ENCODE measurements around the gene IFT122.
A peak's percentile ranks its signal among the peaks of the same experiment; 100 is the strongest.

IFT122 gene

DNA sequence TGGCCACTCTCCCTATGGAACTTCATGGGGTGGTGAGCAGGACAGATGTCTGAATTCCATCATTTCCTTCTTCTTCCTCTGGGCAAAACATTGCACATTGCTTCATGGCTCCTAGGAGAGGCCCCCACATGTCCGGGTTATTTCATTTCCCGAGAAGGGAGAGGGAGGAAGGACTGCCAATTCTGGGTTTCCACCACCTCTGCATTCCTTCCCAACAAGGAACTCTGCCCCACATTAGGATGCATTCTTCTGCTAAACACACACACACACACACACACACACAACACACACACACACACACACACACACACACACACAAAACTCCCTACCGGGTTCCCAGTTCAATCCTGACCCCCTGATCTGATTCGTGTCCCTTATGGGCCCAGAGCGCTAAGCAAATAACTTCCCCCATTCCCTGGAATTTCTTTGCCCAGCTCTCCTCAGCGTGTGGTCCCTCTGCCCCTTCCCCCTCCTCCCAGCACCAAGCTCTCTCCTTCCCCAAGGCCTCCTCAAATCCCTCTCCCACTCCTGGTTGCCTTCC, 90.3 kb downstream of the IFT122 start:
- H3K18ac ChIP-seq (ENCODE audit: low read length), result no peak overlapping the region
- H3K23ac ChIP-seq (ENCODE audit: low read length), result peak overlapping the region; percentile 38
- H3K27ac ChIP-seq (ENCODE audit: low read depth, low read length), result no peak overlapping the region
- no peaks in the 10 kb centered on the region for H3K36me3 ChIP-seq (ENCODE audit: control insufficient read depth, insufficient read depth, low read length)
- no peaks in the 10 kb centered on the region for H3K27me3 ChIP-seq (ENCODE audit: insufficient read depth, low read length, poor library complexity)
- H3K4ac ChIP-seq (ENCODE audit: low read depth, low read length), result no peak overlapping the region
- H3K4me1 ChIP-seq (ENCODE audit: control insufficient read depth, low read depth, low read length), result peaks cover 18% of the 10 kb centered on the region
- H3K4me3 ChIP-seq (ENCODE audit: low read length), result no peak overlapping the region
- no peak overlapping the region for H4K8ac ChIP-seq (ENCODE audit: low read depth, low read length)
- H3K9ac ChIP-seq (ENCODE audit: low read length), result no peak overlapping the region
- WGBS (ENCODE audit: extremely low coverage, insufficient coverage, low lambda C conversion rate), result no CpG with 5 or more reads among the region's 6 CpGs
- peak; percentile 80 for DNase-seq
- peak overlapping the region; percentile 44 for H2BK5ac ChIP-seq (ENCODE audit: low read length)
- peak overlapping the region; percentile 66 for H2AK5ac ChIP-seq (ENCODE audit: low read length)
- H2BK15ac ChIP-seq (replicated peaks; ENCODE audit: low read depth), result no peak overlapping the region
- H2BK120ac ChIP-seq (ENCODE audit: low read depth, low read length), result no peak overlapping the region
- no peaks in the 10 kb centered on the region for H3K79me2 ChIP-seq (ENCODE audit: control insufficient read depth, insufficient read depth, low read length)
- no peaks in the 10 kb centered on the region for H3K79me1 ChIP-seq (ENCODE audit: low read length)
- H4K5ac ChIP-seq (ENCODE audit: low read length), result no peak overlapping the region
- peak overlapping the region; percentile 85 for H3K56ac ChIP-seq (ENCODE audit: low read length)
- H3K4me2 ChIP-seq (ENCODE audit: low read length), result peak overlapping the region; percentile 3

DNA sequence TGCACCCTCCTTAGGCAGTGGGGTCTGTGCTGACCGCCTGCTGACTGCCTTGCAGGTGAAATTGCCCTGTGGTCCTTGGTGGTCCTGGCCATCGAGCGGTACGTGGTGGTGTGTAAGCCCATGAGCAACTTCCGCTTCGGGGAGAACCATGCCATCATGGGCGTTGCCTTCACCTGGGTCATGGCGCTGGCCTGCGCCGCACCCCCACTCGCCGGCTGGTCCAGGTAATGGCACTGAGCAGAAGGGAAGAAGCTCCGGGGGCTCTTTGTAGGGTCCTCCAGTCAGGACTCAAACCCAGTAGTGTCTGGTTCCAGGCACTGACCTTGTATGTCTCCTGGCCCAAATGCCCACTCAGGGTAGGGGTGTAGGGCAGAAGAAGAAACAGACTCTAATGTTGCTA, 90.8 kb downstream of the IFT122 start:
- H2BK120ac ChIP-seq (ENCODE audit: low read depth, low read length), result no peak overlapping the region
- H2BK5ac ChIP-seq (ENCODE audit: low read length), result peak overlapping the region; percentile 44
- H3K56ac ChIP-seq (ENCODE audit: low read length), result peak overlapping the region; percentile 85
- H3K4me2 ChIP-seq (ENCODE audit: low read length), result peak overlapping the region; percentile 3
- no peaks in the 10 kb centered on the region for H3K36me3 ChIP-seq (ENCODE audit: control insufficient read depth, insufficient read depth, low read length)
- H2BK15ac ChIP-seq (replicated peaks; ENCODE audit: low read depth), result no peak overlapping the region
- no peak overlapping the region for H3K4ac ChIP-seq (ENCODE audit: low read depth, low read length)
- no peak overlapping the region for H3K9ac ChIP-seq (ENCODE audit: low read length)
- H3K4me1 ChIP-seq (ENCODE audit: control insufficient read depth, low read depth, low read length), result peaks cover 18% of the 10 kb centered on the region
- H4K5ac ChIP-seq (ENCODE audit: low read length), result no peak overlapping the region
- DNase-seq, result no peak
- H3K79me2 ChIP-seq (ENCODE audit: control insufficient read depth, insufficient read depth, low read length), result no peaks in the 10 kb centered on the region
- H3K27me3 ChIP-seq (ENCODE audit: insufficient read depth, low read length, poor library complexity), result no peaks in the 10 kb centered on the region
- no peak overlapping the region for H4K8ac ChIP-seq (ENCODE audit: low read depth, low read length)
- H3K79me1 ChIP-seq (ENCODE audit: low read length), result no peaks in the 10 kb centered on the region
- no peak overlapping the region for H3K4me3 ChIP-seq (ENCODE audit: low read length)
- peak overlapping the region; percentile 38 for H3K23ac ChIP-seq (ENCODE audit: low read length)
- no peak overlapping the region for H3K18ac ChIP-seq (ENCODE audit: low read length)
- no CpG with 5 or more reads among the region's 13 CpGs for WGBS (ENCODE audit: extremely low coverage, insufficient coverage, low lambda C conversion rate)
- H2AK5ac ChIP-seq (ENCODE audit: low read length), result peak overlapping the region; percentile 66
- H3K27ac ChIP-seq (ENCODE audit: low read depth, low read length), result no peak overlapping the region

DNA sequence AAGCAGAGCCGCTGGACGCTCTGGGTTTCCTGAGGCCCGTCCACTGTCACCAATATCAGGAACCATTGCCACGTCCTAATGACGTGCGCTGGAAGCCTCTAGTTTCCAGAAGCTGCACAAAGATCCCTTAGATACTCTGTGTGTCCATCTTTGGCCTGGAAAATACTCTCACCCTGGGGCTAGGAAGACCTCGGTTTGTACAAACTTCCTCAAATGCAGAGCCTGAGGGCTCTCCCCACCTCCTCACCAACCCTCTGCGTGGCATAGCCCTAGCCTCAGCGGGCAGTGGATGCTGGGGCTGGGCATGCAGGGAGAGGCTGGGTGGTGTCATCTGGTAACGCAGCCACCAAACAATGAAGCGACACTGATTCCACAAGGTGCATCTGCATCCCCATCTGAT, 91.7 kb downstream of the IFT122 start:
- WGBS (ENCODE audit: extremely low coverage, insufficient coverage, low lambda C conversion rate), result no CpG with 5 or more reads among the region's 11 CpGs
- no peaks in the 10 kb centered on the region for H3K36me3 ChIP-seq (ENCODE audit: control insufficient read depth, insufficient read depth, low read length)
- no peak overlapping the region for H3K27ac ChIP-seq (ENCODE audit: low read depth, low read length)
- DNase-seq, result no peak
- no peak overlapping the region for H2BK5ac ChIP-seq (ENCODE audit: low read length)
- no peak overlapping the region for H3K4me2 ChIP-seq (ENCODE audit: low read length)
- H3K9ac ChIP-seq (ENCODE audit: low read length), result no peak overlapping the region
- no peak overlapping the region for H2BK120ac ChIP-seq (ENCODE audit: low read depth, low read length)
- no peak overlapping the region for H4K8ac ChIP-seq (ENCODE audit: low read depth, low read length)
- H3K56ac ChIP-seq (ENCODE audit: low read length), result peak overlapping the region; percentile 29
- peak overlapping the region; percentile 32 for H2AK5ac ChIP-seq (ENCODE audit: low read length)
- H3K4me3 ChIP-seq (ENCODE audit: low read length), result no peak overlapping the region
- H3K23ac ChIP-seq (ENCODE audit: low read length), result no peak overlapping the region
- H3K4ac ChIP-seq (ENCODE audit: low read depth, low read length), result no peak overlapping the region
- H3K79me1 ChIP-seq (ENCODE audit: low read length), result no peaks in the 10 kb centered on the region
- no peak overlapping the region for H4K5ac ChIP-seq (ENCODE audit: low read length)
- no peaks in the 10 kb centered on the region for H3K27me3 ChIP-seq (ENCODE audit: insufficient read depth, low read length, poor library complexity)
- no peak overlapping the region for H3K18ac ChIP-seq (ENCODE audit: low read length)
- H3K79me2 ChIP-seq (ENCODE audit: control insufficient read depth, insufficient read depth, low read length), result no peaks in the 10 kb centered on the region
- peaks cover 18% of the 10 kb centered on the region for H3K4me1 ChIP-seq (ENCODE audit: control insufficient read depth, low read depth, low read length)
- H2BK15ac ChIP-seq (replicated peaks; ENCODE audit: low read depth), result no peak overlapping the region

DNA sequence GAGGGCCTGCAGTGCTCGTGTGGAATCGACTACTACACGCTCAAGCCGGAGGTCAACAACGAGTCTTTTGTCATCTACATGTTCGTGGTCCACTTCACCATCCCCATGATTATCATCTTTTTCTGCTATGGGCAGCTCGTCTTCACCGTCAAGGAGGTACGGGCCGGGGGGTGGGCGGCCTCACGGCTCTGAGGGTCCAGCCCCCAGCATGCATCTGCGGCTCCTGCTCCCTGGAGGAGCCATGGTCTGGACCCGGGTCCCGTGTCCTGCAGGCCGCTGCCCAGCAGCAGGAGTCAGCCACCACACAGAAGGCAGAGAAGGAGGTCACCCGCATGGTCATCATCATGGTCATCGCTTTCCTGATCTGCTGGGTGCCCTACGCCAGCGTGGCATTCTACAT, 92.2 kb downstream of the IFT122 start:
- DNase-seq, result no peak
- H2BK5ac ChIP-seq (ENCODE audit: low read length), result no peak overlapping the region
- no peak overlapping the region for H4K5ac ChIP-seq (ENCODE audit: low read length)
- H3K56ac ChIP-seq (ENCODE audit: low read length), result no peak overlapping the region
- peaks cover 18% of the 10 kb centered on the region for H3K4me1 ChIP-seq (ENCODE audit: control insufficient read depth, low read depth, low read length)
- H4K8ac ChIP-seq (ENCODE audit: low read depth, low read length), result no peak overlapping the region
- H3K27ac ChIP-seq (ENCODE audit: low read depth, low read length), result no peak overlapping the region
- H3K36me3 ChIP-seq (ENCODE audit: control insufficient read depth, insufficient read depth, low read length), result no peaks in the 10 kb centered on the region
- no peak overlapping the region for H2AK5ac ChIP-seq (ENCODE audit: low read length)
- H2BK120ac ChIP-seq (ENCODE audit: low read depth, low read length), result no peak overlapping the region
- H3K4me2 ChIP-seq (ENCODE audit: low read length), result no peak overlapping the region
- no CpG with 5 or more reads among the region's 20 CpGs for WGBS (ENCODE audit: extremely low coverage, insufficient coverage, low lambda C conversion rate)
- no peak overlapping the region for H3K4ac ChIP-seq (ENCODE audit: low read depth, low read length)
- no peak overlapping the region for H3K4me3 ChIP-seq (ENCODE audit: low read length)
- no peaks in the 10 kb centered on the region for H3K27me3 ChIP-seq (ENCODE audit: insufficient read depth, low read length, poor library complexity)
- no peaks in the 10 kb centered on the region for H3K79me2 ChIP-seq (ENCODE audit: control insufficient read depth, insufficient read depth, low read length)
- no peak overlapping the region for H2BK15ac ChIP-seq (replicated peaks; ENCODE audit: low read depth)
- no peak overlapping the region for H3K9ac ChIP-seq (ENCODE audit: low read length)
- H3K23ac ChIP-seq (ENCODE audit: low read length), result no peak overlapping the region
- no peak overlapping the region for H3K18ac ChIP-seq (ENCODE audit: low read length)
- H3K79me1 ChIP-seq (ENCODE audit: low read length), result no peaks in the 10 kb centered on the region

DNA sequence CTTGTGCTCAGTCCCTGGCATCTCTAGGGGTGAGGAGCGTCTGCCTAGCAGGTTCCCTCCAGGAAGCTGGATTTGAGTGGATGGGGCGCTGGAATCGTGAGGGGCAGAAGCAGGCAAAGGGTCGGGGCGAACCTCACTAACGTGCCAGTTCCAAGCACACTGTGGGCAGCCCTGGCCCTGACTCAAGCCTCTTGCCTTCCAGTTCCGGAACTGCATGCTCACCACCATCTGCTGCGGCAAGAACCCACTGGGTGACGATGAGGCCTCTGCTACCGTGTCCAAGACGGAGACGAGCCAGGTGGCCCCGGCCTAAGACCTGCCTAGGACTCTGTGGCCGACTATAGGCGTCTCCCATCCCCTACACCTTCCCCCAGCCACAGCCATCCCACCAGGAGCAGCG, 93.4 kb downstream of the IFT122 start:
- no peak overlapping the region for H2BK120ac ChIP-seq (ENCODE audit: low read depth, low read length)
- DNase-seq, result no peak
- no peak overlapping the region for H3K9ac ChIP-seq (ENCODE audit: low read length)
- H4K8ac ChIP-seq (ENCODE audit: low read depth, low read length), result no peak overlapping the region
- H3K18ac ChIP-seq (ENCODE audit: low read length), result no peak overlapping the region
- no peaks in the 10 kb centered on the region for H3K36me3 ChIP-seq (ENCODE audit: control insufficient read depth, insufficient read depth, low read length)
- H4K5ac ChIP-seq (ENCODE audit: low read length), result no peak overlapping the region
- H2BK15ac ChIP-seq (replicated peaks; ENCODE audit: low read depth), result no peak overlapping the region
- H3K4me2 ChIP-seq (ENCODE audit: low read length), result no peak overlapping the region
- no peak overlapping the region for H3K23ac ChIP-seq (ENCODE audit: low read length)
- no peaks in the 10 kb centered on the region for H3K79me2 ChIP-seq (ENCODE audit: control insufficient read depth, insufficient read depth, low read length)
- H3K27ac ChIP-seq (ENCODE audit: low read depth, low read length), result no peak overlapping the region
- H2BK5ac ChIP-seq (ENCODE audit: low read length), result peak overlapping the region; percentile 65
- H3K4me1 ChIP-seq (ENCODE audit: control insufficient read depth, low read depth, low read length), result peaks cover 18% of the 10 kb centered on the region
- WGBS (ENCODE audit: extremely low coverage, insufficient coverage, low lambda C conversion rate), result no CpG with 5 or more reads among the region's 16 CpGs
- no peaks in the 10 kb centered on the region for H3K27me3 ChIP-seq (ENCODE audit: insufficient read depth, low read length, poor library complexity)
- peak overlapping the region; percentile 76 for H3K4ac ChIP-seq (ENCODE audit: low read depth, low read length)
- H3K56ac ChIP-seq (ENCODE audit: low read length), result no peak overlapping the region
- no peak overlapping the region for H2AK5ac ChIP-seq (ENCODE audit: low read length)
- no peak overlapping the region for H3K4me3 ChIP-seq (ENCODE audit: low read length)
- no peaks in the 10 kb centered on the region for H3K79me1 ChIP-seq (ENCODE audit: low read length)

DNA sequence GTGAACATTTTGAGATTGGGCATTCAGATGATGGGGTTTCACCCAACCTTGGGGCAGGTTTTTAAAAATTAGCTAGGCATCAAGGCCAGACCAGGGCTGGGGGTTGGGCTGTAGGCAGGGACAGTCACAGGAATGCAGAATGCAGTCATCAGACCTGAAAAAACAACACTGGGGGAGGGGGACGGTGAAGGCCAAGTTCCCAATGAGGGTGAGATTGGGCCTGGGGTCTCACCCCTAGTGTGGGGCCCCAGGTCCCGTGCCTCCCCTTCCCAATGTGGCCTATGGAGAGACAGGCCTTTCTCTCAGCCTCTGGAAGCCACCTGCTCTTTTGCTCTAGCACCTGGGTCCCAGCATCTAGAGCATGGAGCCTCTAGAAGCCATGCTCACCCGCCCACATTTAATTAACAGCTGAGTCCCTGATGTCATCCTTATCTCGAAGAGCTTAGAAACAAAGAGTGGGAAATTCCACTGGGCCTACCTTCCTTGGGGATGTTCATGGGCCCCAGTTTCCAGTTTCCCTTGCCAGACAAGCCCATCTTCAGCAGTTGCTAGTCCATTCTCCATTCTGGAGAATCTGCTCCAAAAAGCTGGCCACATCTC, 94.5 kb downstream of the IFT122 start:
- Histone ChIP-seq H3K9ac (ENCODE audit: low read length) (peak overlapping the region; percentile 8), H3K4me1 (ENCODE audit: control insufficient read depth, low read depth, low read length) (peaks cover 18% of the 10 kb centered on the region), H4K5ac (ENCODE audit: low read length) (no peak overlapping the region), H3K4me3 (ENCODE audit: low read length) (no peak overlapping the region), H3K27me3 (ENCODE audit: insufficient read depth, low read length, poor library complexity) (no peaks in the 10 kb centered on the region), H3K36me3 (ENCODE audit: control insufficient read depth, insufficient read depth, low read length) (no peaks in the 10 kb centered on the region), H3K79me1 (ENCODE audit: low read length) (no peaks in the 10 kb centered on the region), H2BK15ac (replicated peaks; ENCODE audit: low read depth) (no peak overlapping the region), H3K4ac (ENCODE audit: low read depth, low read length) (no peak overlapping the region), H3K56ac (ENCODE audit: low read length) (peak overlapping the region; percentile 71), H3K23ac (ENCODE audit: low read length) (no peak overlapping the region), H4K8ac (ENCODE audit: low read depth, low read length) (no peak overlapping the region), H3K79me2 (ENCODE audit: control insufficient read depth, insufficient read depth, low read length) (no peaks in the 10 kb centered on the region), H2AK5ac (ENCODE audit: low read length) (peak overlapping the region; percentile 96), H3K27ac (ENCODE audit: low read depth, low read length) (peak overlapping the region; percentile 42), H2BK5ac (ENCODE audit: low read length) (peak overlapping the region; percentile 77), H3K4me2 (ENCODE audit: low read length) (no peak overlapping the region), H2BK120ac (ENCODE audit: low read depth, low read length) (no peak overlapping the region), H3K18ac (ENCODE audit: low read length) (no peak overlapping the region)
- peak; percentile 96 for DNase-seq
- no CpG with 5 or more reads among the region's 4 CpGs for WGBS (ENCODE audit: extremely low coverage, insufficient coverage, low lambda C conversion rate)

Data from mesendoderm (in vitro differentiated cells).